Endothelial cell (in vitro differentiated cells): ENCODE measurements around the gene DENND10. TPM values are rescaled to one million over a fixed set of nuclear protein-coding genes. Genes with fewer than 3 reads are reported as not detected.
"Not testable (repeated sequence)": the region's sequence is repeated elsewhere in the genome, so short reads cannot be mapped to it uniquely, and the experiment has no call there.

ENCODE experiments used
- DNase-seq: peaks from one replicate; pipeline ENCODE4 v3.0.0; 2021; ENCODE audit warnings: low spot score
- H3K27ac Mint-ChIP-seq: one replicate; pipeline ENCODE4 v1.8.0; 2021; ENCODE audit warnings: mixed read lengths, inconsistent platforms; ENCODE audit not compliant: unreplicated experiment
- H3K27me3 Mint-ChIP-seq: one replicate; pipeline ENCODE4 v1.8.0; 2021; ENCODE audit warnings: mild to moderate bottlenecking, moderate library complexity, mixed read lengths, inconsistent platforms; ENCODE audit not compliant: unreplicated experiment
- H3K36me3 Mint-ChIP-seq: one replicate; pipeline ENCODE4 v1.8.0; 2021; ENCODE audit warnings: mild to moderate bottlenecking, low read depth, mixed read lengths, inconsistent platforms; ENCODE audit not compliant: unreplicated experiment
- H3K4me1 Mint-ChIP-seq: one replicate; pipeline ENCODE4 v1.8.0; 2021; ENCODE audit warnings: mild to moderate bottlenecking, mixed read lengths, inconsistent platforms; ENCODE audit not compliant: unreplicated experiment
- H3K4me3 Mint-ChIP-seq: one replicate; pipeline ENCODE4 v1.8.0; 2021; ENCODE audit warnings: mild to moderate bottlenecking, mixed read lengths, inconsistent platforms; ENCODE audit not compliant: unreplicated experiment
- H3K9me3 Mint-ChIP-seq: one replicate; pipeline ENCODE4 v1.8.0; 2021; ENCODE audit warnings: mixed read lengths, inconsistent platforms; ENCODE audit not compliant: unreplicated experiment
- CTCF ChIP-seq: fragments of 200-600 bp; sonication (generic); IDR thresholded peaks from one replicate; pipeline ENCODE4 v1.5.0; 2021; ENCODE audit warnings: antibody characterized with exemption; ENCODE audit not compliant: unreplicated experiment
- total RNA-seq: library from RNA; stranded (reverse); fragmentation: NEBNext Ultra II Directional; extraction: Animal tissue kit (Norgen Biotek cat#: 25700); gene quantifications from one replicate; pipeline ENCODE4 v1.2.1, GENCODE V29; 2021; ENCODE audit not compliant: unreplicated experiment

DENND10 gene
- total RNA-seq, 1 donor from 2014 or later = 40.6 TPM

GRCh38 chr10:119178372-119179119, 74.6 kb downstream of the DENND10 start, which contains the start of gene PRDX3:
TSS of gene PRDX3 (minus strand) at chr10:119178812. CDS start at chr10:119178790, 22 bp downstream.
- H3K4me3 Mint-ChIP-seq = peak within 1 kb of the TSS; percentile 99
- TF ChIP-seq CTCF = no peak
- H3K9me3 Mint-ChIP-seq = no peaks in the 10 kb centered on the region
- H3K27ac Mint-ChIP-seq = peak within 1 kb of the TSS; percentile 92
- peak; percentile 95 for DNase-seq
- peaks cover 13% of the 10 kb centered on the region for H3K36me3 Mint-ChIP-seq
- peaks cover 7% of the 10 kb centered on the region for H3K27me3 Mint-ChIP-seq
- peaks cover 16% of the 10 kb centered on the region for H3K4me1 Mint-ChIP-seq

- H3K4me3 Mint-ChIP-seq, H3K27me3 Mint-ChIP-seq, H3K9me3 Mint-ChIP-seq, H3K4me1 Mint-ChIP-seq, DNase-seq, H3K27ac Mint-ChIP-seq: not testable (repeated sequence)
- H3K36me3 Mint-ChIP-seq = peaks cover 12% of the 10 kb centered on the region
These were observed 77.0 kb downstream of the DENND10 start for GRCh38 chr10:119180850-119181400.

GRCh38 chr10:119183664-119184412, 79.9 kb downstream of the DENND10 start:
- Mint-ChIP-seq H3K27me3 (peaks cover 2% of the 10 kb centered on the region), H3K4me1 (no peaks in the 10 kb centered on the region), H3K36me3 (peaks cover 3% of the 10 kb centered on the region), H3K4me3 (no peak overlapping the region), H3K9me3 (no peaks in the 10 kb centered on the region), H3K27ac (no peak overlapping the region)
- no peak for DNase-seq
- TF ChIP-seq CTCF = no peak

Other genes starting within 250 kb of the DENND10 start
- gene NANOS1, start 74.4 kb upstream of the DENND10 start, total RNA-seq = 1.2 TPM
- gene EIF3A, start 23.3 kb upstream of the DENND10 start, total RNA-seq = 107 TPM
- 19.0 TPM for gene SFXN4, start 61.6 kb downstream of the DENND10 start, total RNA-seq
- 93.2 TPM for gene PRDX3, start 74.7 kb downstream of the DENND10 start, total RNA-seq
- gene GRK5, start 103.5 kb downstream of the DENND10 start, total RNA-seq = 163 TPM